Ectodermal cell (in vitro differentiated cells): Measurements from ENCODE around the gene KCNK4.

Experiments
- H3K27ac ChIP-seq: 2 replicates; pipeline ENCODE4 v1.7.0; 2013; ENCODE audit warnings: mild to moderate bottlenecking, low read depth, low read length; ENCODE audit not compliant: insufficient read depth, poor library complexity, severe bottlenecking
- H3K27me3 ChIP-seq: 2 replicates; pipeline ENCODE4 v1.7.0; 2013; ENCODE audit warnings: mild to moderate bottlenecking, low read length; ENCODE audit not compliant: insufficient read depth, control insufficient read depth, poor library complexity, severe bottlenecking
- H3K36me3 ChIP-seq: one replicate; pipeline ENCODE4 v1.7.0; 2013; ENCODE audit warnings: low read length; ENCODE audit not compliant: control insufficient read depth, insufficient read depth
- H3K4me1 ChIP-seq: one replicate; pipeline ENCODE4 v1.7.0; 2013; ENCODE audit warnings: low read length; ENCODE audit not compliant: control insufficient read depth, insufficient read depth
- H3K4me3 ChIP-seq: 2 replicates; pipeline ENCODE4 v1.7.0; 2013; ENCODE audit warnings: low read depth, low read length, control low read depth; ENCODE audit not compliant: insufficient read depth
- H3K9me3 ChIP-seq: 2 replicates; pipeline ENCODE4 v1.7.0; 2013; ENCODE audit warnings: mild to moderate bottlenecking, low read length, moderate library complexity; ENCODE audit not compliant: control insufficient read depth
- WGBS, 2 experiments: methylation state at CpG; one replicate each; pipeline ENCODE4 v1.1.7; 2013; ENCODE audit warnings: missing lambda C conversion rate in 2 of 2; 5-methylcytosine and 5-hydroxymethylcytosine counted together

The KCNK4 gene

DNA sequence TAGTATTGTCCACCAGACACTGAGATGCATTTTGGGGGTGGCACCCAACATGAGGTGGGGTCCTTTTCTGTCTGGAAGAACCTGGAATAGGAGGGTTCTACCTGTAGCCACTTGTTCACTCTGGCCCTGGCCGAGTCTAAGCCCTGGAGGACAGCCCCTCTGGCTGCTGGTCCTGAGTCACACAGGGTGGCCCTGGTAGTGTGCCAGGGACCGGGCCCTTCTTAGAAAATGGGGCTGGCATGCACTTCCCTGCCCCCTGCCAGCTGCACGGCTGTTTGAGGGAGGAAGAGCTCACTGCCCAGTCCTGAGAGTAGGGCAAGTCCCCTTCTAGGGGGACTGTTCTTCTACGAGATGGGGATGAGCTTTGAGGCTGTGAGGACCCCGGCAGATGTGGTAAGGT lies 37.6 kb upstream of the KCNK4 start:
- peaks cover 3% of the 10 kb centered on the region for H3K27me3 ChIP-seq
- peaks cover 9% of the 10 kb centered on the region for H3K4me1 ChIP-seq
- 86 to 90% methylated on average over 5 of the region's 5 CpGs for WGBS, 2 experiments
- no peak overlapping the region for H3K27ac ChIP-seq
- no peaks in the 10 kb centered on the region for H3K9me3 ChIP-seq
- H3K36me3 ChIP-seq: peaks cover 3% of the 10 kb centered on the region
- no peak overlapping the region for H3K4me3 ChIP-seq

DNA sequence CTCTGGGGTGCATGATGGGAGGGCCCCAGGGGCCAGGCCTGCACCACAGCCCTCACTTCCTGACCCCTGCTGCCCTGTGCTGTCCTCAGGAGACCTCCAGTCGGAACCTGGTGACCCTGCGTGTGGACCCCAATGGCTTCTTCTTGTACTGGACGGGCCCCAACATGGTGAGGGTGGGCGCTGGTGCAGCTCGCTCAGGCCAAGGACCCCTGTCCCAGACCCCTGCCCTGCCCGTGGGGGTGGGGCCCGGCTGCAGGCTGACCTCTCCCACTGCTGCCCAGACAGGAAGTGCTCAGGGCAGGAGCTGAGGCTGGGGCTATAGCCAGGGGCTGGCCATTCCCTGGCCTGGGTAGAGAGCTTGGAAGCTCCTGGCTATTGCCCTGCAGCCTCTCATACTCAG lies 36.8 kb upstream of the KCNK4 start:
- 91 to 93% methylated on average over 7 of the region's 7 CpGs for WGBS, 2 experiments
- peaks cover 3% of the 10 kb centered on the region for H3K27me3 ChIP-seq
- peaks cover 9% of the 10 kb centered on the region for H3K4me1 ChIP-seq
- H3K4me3 ChIP-seq: no peak overlapping the region
- peaks cover 11% of the 10 kb centered on the region for H3K36me3 ChIP-seq
- H3K9me3 ChIP-seq: no peaks in the 10 kb centered on the region
- H3K27ac ChIP-seq: no peak overlapping the region

DNA sequence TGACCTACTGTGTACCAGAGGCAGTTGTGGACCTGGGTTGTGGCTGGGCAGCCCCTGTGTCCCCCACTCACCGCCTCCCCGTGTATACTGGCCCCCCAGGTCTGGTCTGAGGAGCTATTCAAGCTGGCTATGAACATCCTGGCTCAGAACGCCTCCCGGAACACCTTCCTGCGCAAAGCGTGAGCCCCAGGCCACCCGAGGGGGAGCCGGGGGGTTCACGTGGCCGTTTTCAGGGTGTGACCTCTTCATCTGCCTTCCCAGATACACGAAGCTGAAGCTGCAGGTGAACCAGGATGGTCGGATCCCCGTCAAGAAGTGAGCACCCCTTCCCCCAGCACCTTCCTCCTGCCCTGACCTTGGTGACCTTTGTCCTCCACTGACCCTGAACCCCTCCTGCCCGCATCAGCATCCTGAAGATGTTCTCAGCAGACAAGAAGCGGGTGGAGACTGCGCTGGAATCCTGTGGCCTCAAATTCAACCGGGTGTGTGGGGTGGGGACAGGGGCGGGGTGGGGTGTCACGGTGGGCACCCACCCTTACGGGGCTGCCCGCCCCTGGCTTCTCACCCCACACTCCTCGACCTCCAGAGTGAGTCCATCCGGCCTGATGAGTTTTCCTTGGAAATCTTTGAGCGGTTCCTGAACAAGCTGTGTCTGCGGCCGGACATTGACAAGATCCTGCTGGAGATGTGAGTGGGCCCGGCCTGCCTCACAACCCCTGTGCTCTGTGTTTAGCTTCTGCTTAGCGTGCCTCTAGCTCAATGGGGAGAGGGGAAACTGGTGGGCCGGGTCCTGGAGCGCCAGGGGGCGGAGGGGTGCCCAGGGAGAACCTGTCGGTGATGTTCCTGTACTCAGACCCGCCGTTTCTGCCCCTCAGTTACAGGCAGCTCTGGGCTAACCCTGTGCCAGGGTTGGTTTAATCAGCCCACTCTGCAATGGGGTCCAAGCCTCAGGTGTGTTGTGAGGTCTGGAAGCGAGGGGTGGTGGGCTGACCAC lies 35.7 kb upstream of the KCNK4 start:
- Histone ChIP-seq H3K4me3 (no peak overlapping the region), H3K4me1 (peaks cover 5% of the 10 kb centered on the region), H3K36me3 (peaks cover 12% of the 10 kb centered on the region), H3K27ac (no peak overlapping the region), H3K27me3 (peaks cover 3% of the 10 kb centered on the region), H3K9me3 (no peaks in the 10 kb centered on the region)
- WGBS, 2 experiments: 95 to 96% methylated on average over 35 of the region's 35 CpGs

DNA sequence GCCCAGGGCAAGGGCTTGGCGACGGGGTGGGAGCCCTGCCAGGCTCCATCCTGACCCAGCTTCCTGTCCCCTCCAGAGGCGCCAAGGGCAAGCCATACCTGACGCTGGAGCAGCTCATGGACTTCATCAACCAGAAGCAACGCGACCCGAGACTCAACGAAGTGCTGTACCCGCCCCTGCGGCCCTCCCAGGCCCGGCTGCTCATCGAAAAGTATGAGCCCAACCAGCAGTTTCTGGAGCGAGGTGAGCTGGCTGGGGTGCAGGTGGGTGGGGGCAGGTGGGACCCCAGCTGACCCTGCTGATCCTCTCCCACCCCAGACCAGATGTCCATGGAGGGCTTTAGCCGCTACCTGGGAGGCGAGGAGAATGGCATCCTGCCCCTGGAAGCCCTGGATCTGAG lies 34.8 kb upstream of the KCNK4 start:
- Histone ChIP-seq H3K9me3 (no peaks in the 10 kb centered on the region), H3K36me3 (peaks cover 12% of the 10 kb centered on the region), H3K27ac (no peak overlapping the region), H3K4me3 (no peak overlapping the region), H3K4me1 (no peaks in the 10 kb centered on the region), H3K27me3 (no peaks in the 10 kb centered on the region)
- 95 to 97% methylated on average over 15 of the region's 15 CpGs for WGBS, 2 experiments

DNA sequence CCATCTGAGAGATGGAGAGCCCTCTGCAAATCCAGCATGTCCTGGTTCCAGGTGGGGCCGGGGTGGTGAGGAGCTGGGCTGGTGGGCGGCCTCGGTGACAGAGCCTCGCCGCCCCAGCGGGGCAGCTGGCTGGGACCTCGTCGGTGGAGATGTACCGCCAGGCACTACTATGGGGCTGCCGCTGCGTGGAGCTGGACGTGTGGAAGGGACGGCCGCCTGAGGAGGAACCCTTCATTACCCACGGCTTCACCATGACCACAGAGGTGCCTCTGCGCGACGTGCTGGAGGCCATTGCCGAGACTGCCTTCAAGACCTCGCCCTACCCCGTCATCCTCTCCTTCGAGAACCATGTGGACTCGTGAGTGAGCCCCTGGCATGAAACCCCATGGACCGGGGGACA lies 32.7 kb upstream of the KCNK4 start:
- no peak overlapping the region for H3K27ac ChIP-seq
- H3K27me3 ChIP-seq: no peaks in the 10 kb centered on the region
- H3K36me3 ChIP-seq: peaks cover 22% of the 10 kb centered on the region
- no peaks in the 10 kb centered on the region for H3K9me3 ChIP-seq
- H3K4me1 ChIP-seq: peaks cover 4% of the 10 kb centered on the region
- H3K4me3 ChIP-seq: no peak overlapping the region
- WGBS, 2 experiments: 93 to 95% methylated on average over 24 of the region's 24 CpGs

DNA sequence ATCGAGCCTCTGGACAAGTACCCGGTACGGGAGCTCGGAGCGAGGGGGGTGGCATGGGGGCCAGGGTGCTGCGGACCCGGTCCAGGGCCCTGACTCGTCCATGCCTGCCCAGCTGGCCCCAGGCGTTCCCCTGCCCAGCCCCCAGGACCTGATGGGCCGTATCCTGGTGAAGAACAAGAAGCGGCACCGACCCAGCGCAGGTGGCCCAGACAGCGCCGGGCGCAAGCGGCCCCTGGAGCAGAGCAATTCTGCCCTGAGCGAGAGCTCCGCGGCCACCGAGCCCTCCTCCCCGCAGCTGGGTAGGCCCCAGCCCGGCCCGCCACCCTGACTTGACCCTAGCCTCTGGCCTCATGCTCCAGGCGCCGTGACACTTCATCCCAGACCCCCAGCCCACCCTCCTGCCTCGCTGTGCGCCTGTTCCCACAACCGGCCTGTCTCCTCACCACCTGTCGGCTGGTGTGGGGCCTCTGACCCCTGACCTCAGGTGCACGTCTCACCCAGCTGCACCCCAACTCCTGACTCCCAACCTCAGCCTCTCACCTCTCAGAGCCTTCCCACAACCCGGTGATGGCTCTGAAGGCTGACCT lies 32.1 kb upstream of the KCNK4 start:
- peaks cover 22% of the 10 kb centered on the region for H3K36me3 ChIP-seq
- H3K27ac ChIP-seq: no peak overlapping the region
- H3K4me3 ChIP-seq: no peak overlapping the region
- no peaks in the 10 kb centered on the region for H3K27me3 ChIP-seq
- 93 to 94% methylated on average over 32 of the region's 32 CpGs for WGBS, 2 experiments
- H3K9me3 ChIP-seq: no peaks in the 10 kb centered on the region
- H3K4me1 ChIP-seq: peaks cover 10% of the 10 kb centered on the region

DNA sequence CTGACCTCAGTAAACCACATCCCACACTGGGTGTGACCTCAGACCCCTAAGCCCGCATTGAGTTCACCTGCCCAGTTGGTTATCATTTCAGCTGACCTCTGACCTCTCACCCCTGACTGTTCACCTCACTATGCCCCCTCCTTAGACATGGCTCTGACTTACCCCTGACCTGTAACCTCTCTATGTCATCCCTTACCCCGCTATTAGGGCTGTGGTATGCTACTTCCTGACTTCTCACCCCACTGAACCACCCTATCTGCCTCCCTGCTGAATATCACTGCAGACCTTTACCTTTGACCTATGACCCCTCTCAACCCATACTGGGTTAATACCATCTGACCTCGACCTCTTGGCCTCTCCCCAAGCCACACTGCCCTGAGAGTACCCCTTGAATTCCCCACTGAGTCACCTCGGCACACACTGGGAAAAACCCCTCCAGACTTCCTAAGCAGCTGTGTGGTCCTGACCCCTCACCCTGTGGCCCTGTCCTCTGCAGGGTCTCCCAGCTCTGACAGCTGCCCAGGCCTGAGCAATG lies 31.5 kb upstream of the KCNK4 start:
- Histone ChIP-seq H3K27ac (no peak overlapping the region), H3K36me3 (peaks cover 22% of the 10 kb centered on the region), H3K9me3 (no peaks in the 10 kb centered on the region), H3K4me3 (no peak overlapping the region), H3K27me3 (no peaks in the 10 kb centered on the region), H3K4me1 (peaks cover 10% of the 10 kb centered on the region)
- WGBS, 2 experiments: 91 to 96% methylated on average over 4 of the region's 4 CpGs

DNA sequence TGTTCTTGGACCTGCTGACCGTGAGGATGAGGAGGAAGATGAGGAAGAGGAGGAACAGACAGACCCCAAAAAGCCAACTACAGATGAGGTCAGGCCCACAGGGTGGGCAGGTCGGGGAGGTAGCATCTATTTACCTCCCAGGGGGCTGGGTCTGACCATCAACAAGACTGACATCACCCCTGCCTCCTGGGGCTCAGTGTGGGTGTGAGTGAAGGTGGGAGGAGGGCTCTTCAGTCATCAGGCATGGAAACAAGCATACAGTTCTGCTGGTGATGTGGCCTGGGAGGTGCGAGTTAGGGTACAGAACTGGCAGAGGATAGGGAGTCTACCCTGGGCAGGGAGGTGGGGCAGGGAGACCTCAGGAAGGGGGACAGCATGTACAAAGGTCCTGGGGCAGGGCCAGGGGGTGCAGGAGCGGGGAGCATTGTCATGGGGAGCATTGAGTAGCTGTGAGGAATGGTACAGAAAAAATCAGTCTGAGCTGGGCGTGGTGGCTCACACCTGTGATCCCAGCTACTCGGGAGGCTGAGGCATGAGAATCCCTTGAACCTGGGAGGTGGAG lies 30.9 kb upstream of the KCNK4 start:
- no peak overlapping the region for H3K27ac ChIP-seq
- no peaks in the 10 kb centered on the region for H3K9me3 ChIP-seq
- peaks cover 10% of the 10 kb centered on the region for H3K4me1 ChIP-seq
- peaks cover 22% of the 10 kb centered on the region for H3K36me3 ChIP-seq
- H3K27me3 ChIP-seq: no peaks in the 10 kb centered on the region
- H3K4me3 ChIP-seq: no peak overlapping the region
- 94 to 95% methylated on average over 6 of the region's 6 CpGs for WGBS, 2 experiments

DNA sequence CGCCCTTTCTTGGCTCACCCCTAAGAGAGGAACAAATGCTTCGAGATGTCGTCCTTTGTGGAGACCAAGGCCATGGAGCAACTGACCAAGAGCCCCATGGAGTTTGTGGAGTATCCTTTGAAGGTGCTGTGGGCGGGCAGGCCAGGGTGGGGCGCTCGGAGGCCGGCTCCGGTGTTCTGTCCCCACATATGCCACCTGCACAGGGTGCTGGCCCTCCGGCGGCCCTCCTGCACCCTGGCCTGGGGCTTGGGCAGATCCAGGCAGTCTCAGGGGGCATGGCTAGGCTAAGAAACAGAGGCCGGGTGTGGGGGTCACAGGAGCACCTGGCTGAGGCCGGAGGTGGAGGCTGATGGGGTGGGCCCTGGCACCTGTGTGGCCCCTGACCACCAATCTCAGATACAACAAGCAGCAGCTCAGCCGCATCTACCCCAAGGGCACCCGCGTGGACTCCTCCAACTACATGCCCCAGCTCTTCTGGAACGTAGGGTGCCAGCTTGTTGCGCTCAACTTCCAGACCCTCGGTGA lies 29.5 kb upstream of the KCNK4 start:
- Histone ChIP-seq H3K4me3 (no peak overlapping the region), H3K27me3 (no peaks in the 10 kb centered on the region), H3K36me3 (peaks cover 25% of the 10 kb centered on the region), H3K9me3 (no peaks in the 10 kb centered on the region), H3K4me1 (peaks cover 10% of the 10 kb centered on the region), H3K27ac (no peak overlapping the region)
- 96% methylated on average over 18 of the region's 18 CpGs for WGBS, 2 experiments
